ENCODE data around the gene CSHL1.
"Not testable (repeated sequence)": the region's sequence is repeated elsewhere in the genome, so short reads cannot be mapped to it uniquely, and the experiment has no call there.

CSHL1 gene

DNA sequence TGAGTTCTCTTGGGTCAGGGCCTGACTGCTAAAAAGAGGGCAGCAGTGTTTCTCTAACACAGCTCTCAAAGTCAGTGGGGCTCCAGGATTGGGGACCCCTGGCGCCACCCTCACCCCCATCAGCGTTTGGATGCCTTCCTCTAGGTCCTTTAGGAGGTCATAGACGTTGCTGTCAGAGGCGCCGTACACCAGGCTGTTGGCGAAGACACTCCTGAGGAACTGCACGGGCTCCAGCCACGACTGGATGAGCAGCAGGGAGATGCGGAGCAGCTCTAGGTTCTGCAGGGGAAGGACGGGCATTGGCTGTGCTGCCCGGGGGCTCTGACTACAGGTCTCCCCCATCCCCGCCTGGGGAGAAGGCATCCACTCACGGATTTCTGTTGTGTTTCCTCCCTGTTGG lies 6.6 kb upstream of the CSHL1 start:
- no peak for DNase-seq

GRCh38 chr17:63917206-63917605 lies 6.1 kb upstream of the CSHL1 start:
- DNase-seq = not testable (repeated sequence)

DNA sequence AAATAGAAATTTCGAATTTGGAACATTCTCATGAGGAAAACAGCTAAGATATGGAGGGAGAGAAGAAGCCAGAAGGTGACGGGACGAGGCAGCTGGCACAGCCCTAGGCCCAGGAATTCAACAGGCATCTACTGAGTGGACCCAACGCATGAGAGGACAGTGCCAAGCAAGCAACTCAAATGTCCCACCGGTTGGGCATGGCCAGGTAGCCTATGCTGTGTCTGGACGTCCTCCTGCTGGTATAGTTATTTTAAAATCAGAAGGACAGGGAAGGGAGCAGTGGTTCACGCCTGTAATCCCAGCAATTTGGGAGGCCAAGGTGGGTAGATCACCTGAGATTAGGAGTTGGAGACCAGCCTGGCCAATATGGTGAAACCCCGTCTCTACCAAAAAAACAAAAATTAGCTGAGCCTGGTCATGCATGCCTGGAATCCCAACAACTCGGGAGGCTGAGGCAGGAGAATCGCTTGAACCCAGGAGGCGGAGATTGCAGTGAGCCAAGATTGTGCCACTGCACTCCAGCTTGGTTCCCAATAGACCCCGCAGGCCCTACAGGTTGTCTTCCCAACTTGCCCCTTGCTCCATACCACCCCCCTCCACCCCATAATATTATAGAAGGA lies 5.6 kb upstream of the CSHL1 start:
- DNase-seq = no peak

DNA sequence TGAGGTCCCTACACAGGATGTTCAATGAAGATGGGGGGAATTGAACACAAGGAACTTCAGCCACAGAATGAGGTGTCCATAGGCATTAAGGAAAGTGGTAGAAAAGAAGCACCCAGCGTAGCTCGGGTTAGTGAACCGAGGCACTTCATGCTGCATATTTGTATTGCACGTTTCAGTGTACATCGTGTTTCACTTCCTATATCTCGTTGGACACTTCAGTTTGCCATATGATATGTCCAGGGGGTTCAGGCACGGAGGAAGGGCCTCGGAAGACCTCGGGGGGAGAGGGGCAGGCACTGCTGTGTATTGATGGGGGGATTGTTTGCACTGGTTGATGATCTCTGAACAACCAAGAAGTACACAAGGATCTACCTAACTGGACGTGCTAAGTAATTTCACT lies 4.7 kb upstream of the CSHL1 start:
- not testable (repeated sequence) for DNase-seq

- DNase-seq = no peak
These were observed 3.4 kb upstream of the CSHL1 start for GRCh38 chr17:63914471-63914870.

DNA sequence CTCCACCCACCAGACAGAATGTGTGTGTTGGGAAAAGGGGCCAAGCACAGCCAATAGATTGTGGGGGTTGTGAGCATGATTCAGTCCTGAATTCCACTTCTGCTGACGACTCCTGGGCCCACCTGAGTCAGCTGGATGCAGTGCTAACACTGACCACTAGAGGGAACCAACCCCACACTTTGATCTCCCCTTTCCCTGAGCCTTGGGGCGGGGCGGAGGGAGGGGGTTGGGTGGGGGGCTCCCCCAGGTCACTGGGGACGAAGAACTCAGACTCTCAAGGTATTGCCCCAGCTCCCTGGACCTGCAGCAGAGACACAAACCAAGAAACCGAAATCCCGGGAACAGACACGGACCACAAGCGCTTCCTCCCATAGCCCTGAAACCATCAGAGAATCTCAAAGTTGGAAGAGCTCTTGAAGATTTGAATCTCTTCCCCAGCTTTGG lies 621 bp upstream of the CSHL1 start:
- no peak for DNase-seq

GRCh38 chr17:63910096-63910495 lies 962 bp downstream of the CSHL1 start:
- DNase-seq = no peak

GRCh38 chr17:63909586-63909985 lies 1.5 kb downstream of the CSHL1 start:
- DNase-seq = not testable (repeated sequence)

- DNase-seq = not testable (repeated sequence)
These were observed 3.8 kb downstream of the CSHL1 start for GRCh38 chr17:63907161-63907778.

DNA sequence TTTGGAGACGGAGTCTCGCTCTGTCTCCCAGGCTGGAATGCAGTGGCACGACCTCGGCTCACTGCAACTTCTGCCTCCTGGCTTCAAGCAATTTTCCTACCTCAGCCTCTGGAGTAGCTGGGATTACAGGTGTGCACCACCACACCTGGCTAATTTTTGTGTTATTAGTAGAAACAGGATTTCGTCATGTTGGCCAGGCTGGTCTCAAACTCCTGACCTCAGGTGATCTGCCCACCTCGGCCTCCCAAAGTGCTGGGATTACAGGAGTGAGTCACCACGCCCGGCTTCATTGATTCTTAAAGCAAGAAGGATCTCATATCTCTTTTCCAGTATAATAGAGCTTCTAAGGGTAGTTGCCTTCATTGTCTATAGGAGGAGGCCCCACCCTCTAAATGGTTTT lies 6.3 kb downstream of the CSHL1 start:
- not testable (repeated sequence) for DNase-seq

DNA sequence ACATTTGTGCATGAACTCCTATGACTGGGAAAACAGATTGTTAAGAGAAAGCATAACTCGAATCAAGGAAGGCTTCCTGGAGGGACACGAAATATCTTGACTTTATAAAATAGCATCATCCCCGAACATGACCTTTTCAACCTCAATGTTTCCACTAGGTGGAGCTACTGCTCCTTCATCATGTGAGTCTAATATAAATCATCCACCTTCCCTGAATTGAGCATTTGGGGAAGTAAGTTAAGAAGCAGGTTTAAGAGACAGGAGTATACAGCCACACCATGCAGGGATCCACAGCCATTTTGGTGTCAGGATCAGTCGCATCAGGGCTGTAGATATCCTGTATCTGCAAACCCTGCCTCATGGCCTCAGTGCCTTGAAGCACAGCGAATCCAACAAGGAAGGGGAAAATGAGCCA lies 7.3 kb downstream of the CSHL1 start:
- not testable (repeated sequence) for DNase-seq

GRCh38 chr17:63901971-63902370 lies 9.1 kb downstream of the CSHL1 start:
- not testable (repeated sequence) for DNase-seq

GRCh38 chr17:63898899-63899798 lies 11.9 kb downstream of the CSHL1 start:
- DNase-seq = not testable (repeated sequence)

DNA sequence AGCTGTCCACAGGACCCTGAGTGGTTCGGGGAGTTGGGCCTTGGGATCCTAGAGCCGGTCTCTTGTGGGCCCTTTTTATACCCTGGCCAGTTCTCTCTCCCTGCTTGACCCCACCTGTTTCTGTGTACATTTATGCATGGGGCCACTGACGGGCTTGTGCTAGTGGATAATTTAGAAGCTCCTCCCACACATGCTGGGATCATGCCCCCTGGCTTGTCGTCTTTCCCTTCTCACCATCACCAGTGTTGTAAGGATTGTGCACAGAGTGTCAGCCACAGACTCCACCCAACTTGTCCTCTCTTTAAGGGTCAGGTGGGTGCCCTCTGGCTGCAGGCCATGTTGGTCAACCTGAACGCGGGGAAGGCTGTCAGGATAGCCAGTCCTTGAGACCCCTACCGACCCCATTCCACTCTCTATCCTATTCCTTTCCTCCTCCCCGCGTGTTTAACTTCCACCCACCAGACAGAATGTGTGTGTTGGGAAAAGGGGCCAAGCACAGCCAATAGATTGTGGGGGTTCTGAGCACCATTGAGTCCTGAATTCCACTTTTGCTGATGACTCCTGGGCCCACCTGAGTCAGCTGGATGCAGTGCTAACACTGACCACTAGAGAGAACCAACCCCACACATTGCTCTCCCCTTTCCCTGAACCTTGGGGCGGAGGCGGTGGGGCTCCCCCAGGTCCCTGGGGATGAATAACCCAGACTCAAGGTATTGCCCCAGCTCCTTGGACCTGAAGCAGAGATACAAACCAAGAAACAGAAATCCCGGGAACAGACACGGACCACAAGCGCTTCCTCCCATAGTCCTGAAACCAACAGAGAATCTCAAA lies 14.3 kb downstream of the CSHL1 start, which contains the start of gene CSH1:
CSH1 (minus strand) TSS at position 51 of the 831 bp plus-strand sequence. CDS start 63 bp downstream, outside the sequence.
- DNase-seq = not testable (repeated sequence)

- DNase-seq = not testable (repeated sequence)
These were observed 16.2 kb downstream of the CSHL1 start for GRCh38 chr17:63894821-63895220.

GRCh38 chr17:63894021-63894420 lies 17.0 kb downstream of the CSHL1 start:
- not testable (repeated sequence) for DNase-seq

DNA sequence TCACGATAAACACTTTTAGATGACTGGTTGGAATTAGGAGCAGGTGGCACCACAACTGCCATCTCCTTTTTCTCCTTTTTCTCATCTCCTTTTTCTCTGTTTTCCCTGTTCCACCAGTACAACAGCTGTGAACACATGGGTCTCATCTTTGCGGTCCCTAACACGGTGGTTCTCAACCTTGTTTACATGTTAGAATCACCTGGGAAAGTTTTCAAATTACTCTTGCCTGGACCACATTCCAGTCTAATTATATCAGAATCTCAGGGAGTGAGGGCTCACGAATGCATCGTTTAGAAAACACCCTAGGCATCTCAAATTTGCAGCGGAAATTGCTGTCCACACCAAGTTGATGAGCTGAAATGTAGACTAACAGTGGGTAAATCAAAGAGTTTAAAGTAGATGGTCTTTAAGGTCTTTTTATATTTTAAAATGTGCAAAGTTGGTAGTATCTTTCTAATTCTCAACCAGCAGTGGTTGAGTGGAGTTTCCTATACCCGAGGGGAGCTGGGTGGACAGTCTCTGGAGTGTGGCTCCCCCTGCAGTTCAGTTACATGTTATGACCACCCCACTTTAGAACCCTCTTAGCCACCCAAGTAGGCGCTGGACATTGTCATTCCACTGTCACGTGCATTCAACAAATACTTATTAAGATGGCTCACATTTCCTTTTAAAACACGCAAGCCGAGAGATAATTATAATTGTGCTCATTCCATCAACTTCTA lies 18.6 kb downstream of the CSHL1 start:
- not testable (repeated sequence) for DNase-seq

GRCh38 chr17:63889026-63889848 lies 21.8 kb downstream of the CSHL1 start:
- not testable (repeated sequence) for DNase-seq

DNA sequence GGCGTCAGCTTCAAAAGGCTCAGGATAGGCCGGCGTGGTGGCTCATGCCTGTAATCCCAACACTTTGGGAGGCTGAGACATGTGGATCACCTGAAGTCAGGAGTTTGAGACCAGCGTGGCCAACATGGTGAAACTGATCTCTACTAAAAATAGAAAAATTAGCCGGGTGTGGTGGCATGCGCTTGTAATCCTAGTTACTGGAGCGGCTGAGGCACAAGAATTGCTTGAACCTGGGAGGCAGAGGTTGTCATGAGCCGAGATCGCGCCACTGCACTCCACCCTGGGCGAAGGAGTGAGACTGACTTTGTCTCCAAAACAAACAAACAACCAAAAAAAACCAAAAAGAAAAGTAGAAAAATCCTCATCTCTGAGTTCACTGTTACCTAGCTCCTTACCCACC lies 25.9 kb downstream of the CSHL1 start:
- not testable (repeated sequence) for DNase-seq

DNA sequence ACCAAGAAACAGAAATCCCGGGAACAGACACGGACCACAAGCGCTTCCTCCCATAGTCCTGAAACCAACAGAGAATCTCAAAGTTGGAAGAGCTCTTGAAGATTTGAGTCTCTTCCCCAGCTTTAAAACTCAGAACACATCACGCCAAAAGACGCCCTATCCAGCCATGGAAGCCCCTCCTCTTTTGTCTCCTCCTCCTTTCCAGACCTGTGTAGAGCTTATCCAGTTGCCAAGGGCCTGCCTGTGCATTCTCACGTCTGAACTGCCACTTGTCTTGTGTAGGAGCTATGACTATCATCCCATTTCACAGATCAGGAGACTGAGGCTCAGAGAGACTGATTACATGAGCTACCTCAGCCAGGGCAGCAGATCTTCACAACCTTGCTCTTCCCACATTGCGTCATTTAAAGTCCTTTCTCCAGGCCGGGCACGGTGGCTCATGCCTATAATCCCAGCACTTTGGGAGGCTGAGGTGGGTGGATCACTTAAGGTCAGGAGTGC lies 28.4 kb downstream of the CSHL1 start:
- DNase-seq = not testable (repeated sequence)
